HG03039 (cell line): ENCODE data around the gene TGFBR2.

Source experiments
- ATAC-seq: cut with Tn5 transposase; IDR thresholded peaks from one replicate; pipeline ENCODE4 v1.9.1; 2021; ENCODE audit warnings: mild to moderate bottlenecking, moderate library complexity; ENCODE audit not compliant: unreplicated experiment

Gene TGFBR2

DNA sequence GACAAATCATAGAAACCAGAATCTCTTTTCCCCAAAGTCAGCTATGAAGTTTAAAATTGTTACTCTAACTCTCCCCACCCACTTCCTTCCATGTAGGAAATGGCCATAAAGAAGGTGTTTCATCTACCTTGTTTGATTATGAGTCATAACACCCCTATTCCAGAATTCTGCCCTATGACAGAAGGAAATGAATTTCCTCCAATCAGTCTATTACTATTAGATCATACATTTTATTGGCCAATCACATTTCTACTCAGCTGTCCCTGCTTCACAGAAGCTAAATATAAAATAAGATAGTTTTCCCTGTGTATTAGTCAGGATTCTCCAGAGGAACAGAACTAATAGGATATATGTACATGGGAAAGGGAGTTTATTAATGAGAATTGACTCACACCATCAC lies 102.1 kb downstream of the TGFBR2 start:
- no peak for ATAC-seq

DNA sequence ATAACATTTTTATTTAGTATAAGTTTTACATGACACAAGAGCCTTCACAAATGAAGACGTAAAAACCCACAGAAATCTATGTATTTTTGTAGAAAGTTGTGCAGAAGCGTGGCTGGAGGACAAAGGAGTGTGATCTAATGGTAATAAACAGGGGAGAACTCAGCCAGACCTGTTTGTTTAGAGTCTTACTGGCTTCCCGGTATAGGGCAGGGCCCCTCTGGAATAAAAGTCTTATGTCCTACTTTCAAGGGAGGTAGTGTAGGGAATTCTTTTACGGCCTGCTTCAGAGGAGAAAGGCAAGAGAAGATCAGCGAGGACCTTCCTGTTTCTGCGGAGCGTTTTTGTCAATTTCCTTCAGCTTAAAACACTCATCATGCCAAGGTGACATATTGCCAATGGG lies 103.6 kb downstream of the TGFBR2 start:
- ATAC-seq: no peak

DNA sequence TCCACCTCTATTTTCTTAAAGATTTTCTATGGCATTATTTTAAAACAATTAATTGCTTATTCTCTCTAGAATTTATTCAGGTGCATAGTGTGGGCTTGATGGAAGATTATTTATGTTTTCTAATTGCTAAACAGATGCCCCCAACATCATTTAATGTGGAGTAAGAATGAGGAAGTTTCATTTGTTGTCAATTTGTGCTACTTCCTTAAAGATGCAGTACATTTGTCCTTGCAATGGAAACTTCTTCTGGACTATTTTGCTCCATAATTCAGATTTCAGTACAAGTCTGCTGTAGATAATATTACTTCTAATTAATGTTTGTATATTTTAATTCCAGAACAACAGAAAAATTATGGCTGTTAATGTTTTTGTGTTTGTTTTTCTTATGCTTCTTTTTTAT lies 104.8 kb downstream of the TGFBR2 start:
- ATAC-seq: no peak

DNA sequence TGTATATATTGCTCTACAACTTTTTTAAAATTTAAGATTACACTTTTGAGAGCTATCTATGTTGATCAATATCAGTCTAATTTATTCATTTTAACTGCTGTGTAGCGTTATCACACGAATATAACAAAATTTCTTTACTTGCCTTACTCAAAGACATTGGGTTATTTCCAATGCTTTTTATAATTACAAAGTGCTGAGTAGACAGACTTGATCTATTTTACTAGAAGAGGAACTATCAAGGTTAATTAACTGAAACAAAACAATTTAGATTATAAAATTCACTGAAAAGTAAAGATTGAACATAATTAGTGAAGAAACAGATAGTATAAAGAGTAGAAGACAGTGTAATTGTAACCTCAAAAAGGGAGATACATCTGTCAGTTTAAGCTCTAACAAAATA lies 105.5 kb downstream of the TGFBR2 start:
- no peak for ATAC-seq

DNA sequence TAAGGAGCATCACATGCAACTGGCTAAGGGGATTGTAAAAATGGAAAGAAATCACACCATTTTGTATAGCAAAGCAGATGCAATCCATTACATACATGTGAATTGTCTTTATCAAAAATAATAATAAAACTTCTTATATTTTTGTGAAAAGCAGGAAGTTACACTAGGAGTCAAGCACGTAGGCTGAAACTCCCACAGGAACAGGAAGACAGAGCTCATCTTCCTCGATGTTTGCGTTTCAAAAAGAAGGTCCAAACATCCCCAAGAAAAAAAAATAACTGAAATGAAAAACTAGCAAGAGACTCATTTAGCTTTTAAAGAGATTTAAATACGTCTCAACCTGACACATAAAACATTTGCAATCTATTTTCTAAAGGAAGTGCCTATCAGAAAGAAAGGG lies 106.6 kb downstream of the TGFBR2 start:
- no peak for ATAC-seq

DNA sequence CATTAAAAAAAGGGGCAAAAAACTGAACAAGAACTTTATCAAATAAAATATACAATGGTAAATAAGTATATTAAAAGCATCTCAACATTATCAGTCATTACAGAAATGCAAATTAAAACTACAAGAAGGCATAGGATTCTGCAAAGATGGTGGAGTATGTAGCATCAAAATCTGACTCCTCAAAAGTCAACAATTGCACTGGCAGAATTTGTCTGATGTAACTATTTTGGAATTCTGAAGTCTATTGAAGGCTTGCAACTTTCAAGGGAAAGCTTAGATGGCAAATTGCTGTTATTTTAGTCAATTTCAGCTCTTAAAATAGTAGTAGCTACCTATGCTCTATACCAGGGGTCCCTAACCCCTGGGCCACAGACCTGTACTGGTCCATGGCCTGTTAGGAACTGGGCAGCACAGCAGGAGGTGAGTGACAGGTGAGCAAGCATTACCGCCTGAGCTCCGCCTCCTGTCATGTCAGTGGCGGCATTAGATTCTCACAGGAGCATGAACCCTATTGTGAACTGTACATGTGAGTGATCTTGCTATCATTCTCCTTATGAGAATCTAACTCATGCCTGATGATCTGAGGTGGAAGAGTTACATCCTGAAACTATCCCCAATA lies 107.6 kb downstream of the TGFBR2 start:
- ATAC-seq: no peak

DNA sequence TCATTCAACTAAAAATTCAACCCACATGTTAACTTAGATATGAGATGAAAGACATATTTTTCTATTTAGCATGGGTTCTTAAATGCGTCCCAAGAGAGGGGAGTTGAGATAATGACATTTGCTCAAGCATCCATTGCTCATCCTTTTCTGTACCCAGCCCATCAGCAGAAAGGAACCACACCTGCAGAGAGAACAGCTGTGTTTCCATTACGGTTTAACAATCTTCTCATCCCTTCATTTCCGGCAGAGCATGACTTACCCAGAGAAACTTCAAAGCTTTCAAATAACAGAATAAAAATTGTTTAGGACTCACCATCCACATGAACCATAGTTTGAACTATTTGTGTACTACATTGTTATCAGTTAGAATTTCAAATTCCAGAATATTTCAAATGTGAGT lies 113.1 kb downstream of the TGFBR2 start:
- no peak for ATAC-seq

DNA sequence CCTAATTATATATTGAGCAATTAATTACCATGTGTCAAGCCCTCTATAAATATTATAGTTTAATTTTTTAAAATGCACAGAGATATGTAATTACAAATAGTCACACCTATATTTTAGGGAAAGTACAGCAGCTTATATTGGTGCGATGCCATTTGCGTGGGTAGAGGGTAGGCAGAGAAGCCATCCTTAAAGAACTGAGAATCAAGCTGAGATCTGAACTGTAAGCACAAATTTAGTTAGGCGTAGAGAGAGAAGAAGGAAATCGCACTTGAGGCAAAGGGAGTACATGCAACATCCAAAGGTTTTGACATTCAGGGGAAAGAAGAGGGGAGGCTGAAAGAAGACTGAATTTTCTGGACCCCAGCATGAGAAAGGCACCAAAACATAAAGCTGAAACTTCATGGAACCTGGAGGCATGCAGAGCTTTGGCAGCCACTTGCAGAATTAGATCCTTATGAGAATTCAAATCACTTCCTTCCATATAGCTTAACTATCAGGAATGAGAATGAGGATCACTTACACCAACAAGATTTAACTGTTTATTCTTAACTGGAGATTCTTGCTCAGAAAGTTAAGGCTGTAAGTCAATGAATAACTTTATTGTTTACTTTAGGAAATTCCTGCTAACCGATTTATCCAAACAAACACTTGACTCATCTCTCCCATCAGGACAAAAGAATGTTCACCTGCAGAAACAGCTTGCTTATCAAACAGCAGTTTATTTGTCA lies 114.3 kb downstream of the TGFBR2 start:
- no peak for ATAC-seq

DNA sequence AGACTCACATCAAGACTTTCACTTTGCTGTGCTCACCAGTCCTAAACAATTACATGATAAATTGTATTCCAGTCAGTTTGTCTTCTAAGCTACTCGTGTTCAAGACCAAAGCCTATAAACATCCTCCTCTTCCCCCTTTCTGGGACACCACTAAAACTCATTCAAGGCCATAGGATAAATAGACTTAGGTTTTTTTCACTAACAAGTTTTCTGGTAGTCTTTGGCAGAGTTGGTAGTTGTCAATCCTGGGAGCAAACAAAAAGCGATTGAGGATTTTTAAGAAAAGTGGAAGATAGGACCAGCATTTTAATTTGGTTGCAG lies 114.9 kb downstream of the TGFBR2 start:
- ATAC-seq: no peak

DNA sequence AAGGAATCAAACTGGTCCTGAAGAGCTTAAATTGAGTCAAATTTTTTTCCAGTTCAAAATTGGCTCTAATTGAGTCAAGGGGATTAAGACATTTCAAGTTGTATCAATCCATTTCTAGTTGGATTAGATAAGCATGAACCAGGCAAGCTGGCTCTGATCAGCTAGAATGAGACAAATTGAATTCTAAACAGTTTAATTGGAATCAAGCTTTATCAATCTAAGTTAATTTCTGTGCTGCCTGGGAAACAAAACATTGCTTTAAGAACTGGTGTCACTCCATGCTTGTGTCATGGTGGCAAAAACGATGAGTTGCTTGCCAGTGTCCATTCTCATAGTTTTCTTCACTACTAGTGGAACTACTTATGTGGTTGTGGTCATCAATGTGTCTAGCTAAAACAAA lies 116.8 kb downstream of the TGFBR2 start:
- ATAC-seq: no peak

DNA sequence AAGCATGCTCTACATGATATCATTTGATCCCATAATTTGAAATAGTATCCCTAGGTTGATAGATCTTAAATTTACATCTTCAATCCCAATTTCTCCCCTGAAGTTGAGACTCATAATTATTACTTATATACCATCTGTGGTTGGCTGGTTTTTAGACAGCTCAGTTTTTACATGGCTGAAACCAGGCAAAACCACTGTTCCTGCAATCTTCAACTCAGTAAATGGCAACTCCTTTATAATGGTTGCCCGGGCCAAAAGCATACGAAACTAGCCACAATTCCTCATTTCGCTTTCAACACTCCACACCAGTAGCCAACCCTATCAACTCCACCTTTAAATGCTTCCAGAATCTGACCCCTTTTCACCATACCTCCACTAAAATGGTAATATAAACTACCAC lies 118.5 kb downstream of the TGFBR2 start:
- no peak for ATAC-seq

DNA sequence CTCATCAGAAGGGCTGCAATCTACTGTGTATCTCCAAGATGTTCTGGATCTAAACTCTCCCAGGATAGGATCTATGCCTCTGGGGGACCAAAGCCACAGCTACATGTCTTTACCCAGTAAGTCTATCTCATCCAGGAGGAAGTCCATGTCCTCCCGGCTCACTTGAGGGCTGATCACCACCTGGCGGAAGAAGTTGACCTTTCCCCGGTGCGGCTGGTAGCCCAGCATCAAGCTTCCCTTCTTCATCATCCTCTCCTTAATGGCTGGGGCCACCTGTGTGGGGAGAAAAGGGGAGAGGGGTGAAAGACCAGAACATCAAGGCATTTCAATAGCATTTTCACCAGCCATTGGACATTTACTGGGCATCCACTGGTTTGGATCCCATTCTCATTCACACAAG lies 121.7 kb downstream of the TGFBR2 start:
- ATAC-seq: no peak

DNA sequence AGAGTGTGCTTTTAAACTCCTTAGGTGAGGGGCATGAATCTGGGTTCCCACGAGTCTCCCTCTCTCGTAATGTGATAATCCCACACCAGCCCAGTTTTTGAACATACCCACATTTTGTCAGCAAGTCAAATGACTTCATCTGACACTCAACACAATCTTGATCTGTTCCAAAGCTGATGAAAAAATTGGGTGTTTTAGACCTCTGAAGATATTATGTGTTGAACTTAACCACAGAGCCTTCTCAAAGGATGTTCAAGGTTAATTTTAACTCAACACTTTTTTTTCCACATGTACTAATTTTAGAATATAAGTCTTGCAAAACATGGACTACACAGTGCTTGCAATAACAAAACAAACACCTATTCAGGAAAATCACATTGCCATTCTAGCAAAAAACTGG lies 123.1 kb downstream of the TGFBR2 start:
- ATAC-seq: no peak

DNA sequence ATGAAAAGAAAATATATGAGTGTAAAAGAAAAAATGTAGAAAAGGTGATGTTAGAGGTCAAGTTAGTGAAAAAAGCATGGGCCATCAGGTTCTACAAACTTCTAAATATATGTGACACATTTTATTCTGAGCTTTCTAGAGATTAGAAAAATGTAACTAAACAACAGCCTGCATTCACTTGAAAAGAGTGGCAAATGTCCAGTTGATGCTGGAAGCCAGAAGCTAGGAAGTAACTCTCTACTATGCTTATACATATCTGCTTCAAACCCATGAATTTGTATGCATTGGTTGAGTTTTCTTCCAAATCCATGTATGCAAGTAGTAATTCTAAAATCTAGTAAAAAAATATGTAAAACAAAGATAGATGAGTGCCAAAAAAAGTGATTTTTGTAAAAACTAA lies 123.5 kb downstream of the TGFBR2 start:
- no peak for ATAC-seq

DNA sequence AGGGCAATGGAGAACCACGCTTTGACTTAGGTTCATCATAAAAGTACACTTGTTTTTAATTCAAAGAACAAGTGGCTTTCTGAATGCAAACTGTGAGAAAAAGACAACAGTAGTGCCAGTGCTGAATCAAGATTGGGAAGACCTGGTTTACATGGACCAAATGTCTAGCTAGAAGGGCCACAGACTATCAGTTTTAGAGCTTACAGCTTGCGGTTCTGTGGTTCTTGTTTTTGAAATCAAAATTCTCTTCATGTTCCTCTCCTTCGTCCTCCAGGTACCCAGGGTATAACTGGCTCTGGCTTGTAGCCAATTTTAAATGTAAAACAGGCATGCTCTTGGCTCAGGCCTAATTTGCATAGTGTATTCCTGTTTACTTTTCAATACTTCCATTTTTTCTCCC lies 124.6 kb downstream of the TGFBR2 start:
- ATAC-seq: no peak

DNA sequence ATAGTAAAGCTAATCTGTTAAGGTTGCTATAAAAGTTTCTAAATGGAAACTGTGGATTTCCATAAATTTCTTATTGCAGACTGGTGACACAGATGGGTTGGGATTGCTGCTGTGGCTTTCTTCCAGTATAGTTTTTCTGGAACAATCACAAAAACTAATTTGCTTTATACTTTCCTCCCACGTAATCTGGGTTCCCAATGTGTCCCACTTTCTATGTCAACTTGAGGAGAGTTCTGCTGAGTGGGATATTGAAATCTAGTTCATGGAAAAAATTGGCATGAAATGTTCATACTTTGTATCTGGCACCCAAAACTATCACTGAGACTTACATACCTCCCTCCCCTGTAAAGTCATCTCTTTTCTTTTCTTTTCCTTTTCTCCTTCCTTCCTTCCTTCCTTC lies 126.8 kb downstream of the TGFBR2 start:
- ATAC-seq: no peak

DNA sequence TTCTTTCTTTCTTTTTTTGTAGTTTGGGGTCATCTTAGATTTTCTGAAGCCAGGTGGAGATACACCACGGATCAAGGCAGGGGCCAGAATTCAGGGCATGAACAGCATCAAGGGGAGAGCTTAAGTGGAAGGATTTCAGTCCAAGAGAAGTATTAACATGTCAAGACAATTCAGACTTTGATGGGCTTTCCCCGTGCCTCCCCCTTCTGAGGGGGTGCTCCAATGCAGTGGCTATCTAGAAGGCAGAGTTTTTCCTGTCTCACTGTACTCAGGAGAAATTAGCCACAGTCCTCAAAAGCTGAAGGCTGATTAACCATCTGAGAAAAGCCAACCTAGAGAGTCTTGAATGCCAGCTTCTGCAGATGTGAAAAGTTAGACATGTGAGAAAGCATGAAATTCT lies 127.3 kb downstream of the TGFBR2 start:
- ATAC-seq: no peak

DNA sequence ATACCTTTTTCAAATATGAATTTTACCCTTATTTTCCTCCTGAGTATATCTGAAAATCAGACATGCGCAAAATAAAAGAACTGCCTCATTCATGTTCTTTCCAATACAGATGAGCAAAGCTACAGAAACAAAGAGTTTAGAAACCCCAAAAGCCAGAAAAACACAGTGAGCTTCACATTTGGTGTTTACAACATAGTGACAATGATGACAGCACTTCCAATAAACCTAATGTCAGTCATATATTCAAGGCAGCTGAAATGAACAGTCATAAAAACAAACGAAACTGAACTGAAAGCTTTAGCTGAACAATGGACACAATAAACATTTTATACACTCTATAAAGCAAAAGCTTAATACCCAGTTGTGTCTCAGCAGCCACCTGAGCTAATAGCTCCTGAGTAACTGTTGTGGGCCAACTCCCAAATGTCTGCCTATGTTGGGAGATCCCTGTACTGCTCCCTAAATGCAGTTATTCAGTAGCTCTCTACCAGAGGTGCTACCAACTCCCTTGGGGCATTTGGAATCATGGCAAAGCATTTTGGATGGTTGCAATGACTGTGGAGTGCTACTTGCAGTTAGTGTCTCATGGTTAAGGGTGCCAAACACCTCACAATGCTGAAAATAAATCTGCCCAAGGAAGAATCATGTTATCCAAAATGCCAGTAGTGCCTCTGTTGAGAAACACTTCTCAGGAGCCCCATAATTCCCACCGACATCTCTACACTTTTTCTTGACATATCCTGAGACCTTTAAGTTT lies 131.5 kb downstream of the TGFBR2 start:
- ATAC-seq: no peak

DNA sequence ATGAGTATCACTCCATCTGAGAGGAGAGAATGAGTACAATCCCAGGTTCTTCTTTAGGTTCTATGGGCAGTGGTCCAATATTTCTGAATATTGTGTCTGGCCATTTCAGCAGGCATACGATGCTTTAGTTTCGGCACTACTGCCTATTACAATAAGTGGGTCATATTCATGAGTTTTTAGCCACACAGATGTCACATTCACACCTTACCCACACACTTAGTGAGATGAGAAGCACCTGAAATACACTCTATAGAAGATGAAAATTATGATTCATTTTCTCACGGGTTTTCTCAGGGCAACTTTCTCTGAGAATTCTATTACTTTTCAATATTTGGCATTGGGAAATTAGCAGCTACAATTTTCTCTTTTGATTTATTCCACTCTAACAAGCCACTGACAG lies 132.2 kb downstream of the TGFBR2 start:
- ATAC-seq: no peak

DNA sequence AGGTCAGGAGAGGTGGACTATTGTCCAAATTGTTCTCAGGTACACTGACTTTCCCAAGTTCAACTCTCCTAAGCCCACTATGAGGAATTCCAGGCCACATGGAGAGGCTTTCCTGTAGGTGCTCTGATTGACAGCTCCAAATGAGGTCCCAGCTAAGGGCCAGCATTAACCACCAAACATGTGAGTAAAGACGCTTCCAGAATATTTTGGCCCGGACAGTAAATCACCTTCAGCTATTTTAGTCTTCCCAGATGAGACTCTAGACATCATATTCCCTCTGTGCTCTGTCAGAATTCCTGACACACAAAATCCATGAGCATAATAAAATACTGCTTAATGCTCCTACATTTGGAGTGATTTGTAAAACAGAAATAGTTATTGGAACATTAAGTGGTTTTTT lies 135.5 kb downstream of the TGFBR2 start:
- ATAC-seq: no peak

DNA sequence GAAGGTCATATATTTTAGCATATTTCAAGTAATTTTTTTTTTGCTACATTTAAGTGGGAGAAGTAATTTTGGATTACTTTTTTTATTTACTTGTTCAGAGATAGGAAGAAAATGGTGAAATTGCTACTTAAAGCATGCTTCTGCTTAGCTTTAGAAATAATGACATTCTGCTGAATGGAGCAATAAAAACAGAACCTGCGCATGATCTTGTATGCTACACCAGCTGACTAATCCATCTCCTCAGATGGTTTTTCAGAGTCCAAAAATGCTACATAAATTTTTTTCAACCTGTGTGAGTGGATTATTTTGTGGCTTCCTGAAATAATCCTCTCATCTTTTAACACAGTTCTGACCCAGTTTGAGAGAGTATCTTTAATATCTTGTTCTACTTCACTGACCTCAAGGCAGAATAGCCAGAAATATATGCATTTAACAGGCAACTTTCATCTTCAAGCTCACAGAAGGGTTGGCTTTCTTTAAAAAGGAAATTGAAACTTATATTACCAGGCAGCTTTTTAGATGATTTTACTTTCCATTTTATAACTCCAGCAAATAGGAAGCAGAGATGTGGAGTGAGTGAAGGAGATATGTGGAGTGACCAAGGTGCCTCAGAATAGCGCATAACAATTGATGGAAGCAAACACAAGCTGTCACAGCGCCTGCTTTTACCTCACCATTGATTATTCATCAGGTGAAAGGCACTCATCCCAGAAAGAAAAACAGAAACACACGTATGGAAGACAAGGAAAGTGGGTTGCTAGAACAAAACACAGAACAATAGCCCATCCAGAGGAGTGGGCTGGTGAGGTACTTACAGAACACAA lies 136.6 kb downstream of the TGFBR2 start:
- ATAC-seq: no peak
